GM19452 (cell line): ENCODE data around the gene ABI1.

Experiments used
- ATAC-seq: cut with Tn5 transposase; IDR thresholded peaks from one replicate; pipeline ENCODE4 v1.9.1; 2021; ENCODE audit not compliant: unreplicated experiment

ABI1 gene

GRCh38 chr10:26855186-26855585, 5.6 kb downstream of the ABI1 start:
- no peak for ATAC-seq

- no peak for ATAC-seq
Measured at GRCh38 chr10:26854524-26854923, 6.2 kb downstream of the ABI1 start.

- ATAC-seq: no peak
Measured at GRCh38 chr10:26844396-26844975, 16.3 kb downstream of the ABI1 start.

- ATAC-seq: no peak
Measured at GRCh38 chr10:26843736-26844135, 17.0 kb downstream of the ABI1 start.

GRCh38 chr10:26841733-26842317, 18.9 kb downstream of the ABI1 start:
- no peak for ATAC-seq

GRCh38 chr10:26840938-26841732, 19.6 kb downstream of the ABI1 start:
- ATAC-seq: no peak

- no peak for ATAC-seq
Measured at GRCh38 chr10:26839966-26840627, 20.7 kb downstream of the ABI1 start.

GRCh38 chr10:26837139-26837538, 23.6 kb downstream of the ABI1 start:
- no peak for ATAC-seq

- ATAC-seq: no peak
Measured at GRCh38 chr10:26835025-26835424, 25.7 kb downstream of the ABI1 start.

- ATAC-seq: no peak
Measured at GRCh38 chr10:26832960-26833359, 27.8 kb downstream of the ABI1 start.

GRCh38 chr10:26831936-26832335, 28.8 kb downstream of the ABI1 start:
- no peak for ATAC-seq

GRCh38 chr10:26829810-26830515, 30.8 kb downstream of the ABI1 start:
- ATAC-seq: no peak

- no peak for ATAC-seq
Measured at GRCh38 chr10:26824015-26824690, 36.6 kb downstream of the ABI1 start.

GRCh38 chr10:26821699-26822570, 38.8 kb downstream of the ABI1 start:
- no peak for ATAC-seq

- no peak for ATAC-seq
Measured at GRCh38 chr10:26815500-26815899, 45.3 kb downstream of the ABI1 start.

GRCh38 chr10:26810435-26811026, 50.2 kb downstream of the ABI1 start:
- no peak for ATAC-seq

GRCh38 chr10:26809973-26810372, 50.8 kb downstream of the ABI1 start:
- no peak for ATAC-seq

- no peak for ATAC-seq
Measured at GRCh38 chr10:26807532-26807931, 53.2 kb downstream of the ABI1 start.

- ATAC-seq: no peak
Measured at GRCh38 chr10:26806557-26806956, 54.2 kb downstream of the ABI1 start.
